GM19043 (cell line): ENCODE data around the gene TRIM40.

Experiments
- ATAC-seq: cut with Tn5 transposase; IDR thresholded peaks from one replicate; pipeline ENCODE4 v1.9.1; 2021; ENCODE audit warnings: low read depth; ENCODE audit not compliant: unreplicated experiment

Gene TRIM40

DNA sequence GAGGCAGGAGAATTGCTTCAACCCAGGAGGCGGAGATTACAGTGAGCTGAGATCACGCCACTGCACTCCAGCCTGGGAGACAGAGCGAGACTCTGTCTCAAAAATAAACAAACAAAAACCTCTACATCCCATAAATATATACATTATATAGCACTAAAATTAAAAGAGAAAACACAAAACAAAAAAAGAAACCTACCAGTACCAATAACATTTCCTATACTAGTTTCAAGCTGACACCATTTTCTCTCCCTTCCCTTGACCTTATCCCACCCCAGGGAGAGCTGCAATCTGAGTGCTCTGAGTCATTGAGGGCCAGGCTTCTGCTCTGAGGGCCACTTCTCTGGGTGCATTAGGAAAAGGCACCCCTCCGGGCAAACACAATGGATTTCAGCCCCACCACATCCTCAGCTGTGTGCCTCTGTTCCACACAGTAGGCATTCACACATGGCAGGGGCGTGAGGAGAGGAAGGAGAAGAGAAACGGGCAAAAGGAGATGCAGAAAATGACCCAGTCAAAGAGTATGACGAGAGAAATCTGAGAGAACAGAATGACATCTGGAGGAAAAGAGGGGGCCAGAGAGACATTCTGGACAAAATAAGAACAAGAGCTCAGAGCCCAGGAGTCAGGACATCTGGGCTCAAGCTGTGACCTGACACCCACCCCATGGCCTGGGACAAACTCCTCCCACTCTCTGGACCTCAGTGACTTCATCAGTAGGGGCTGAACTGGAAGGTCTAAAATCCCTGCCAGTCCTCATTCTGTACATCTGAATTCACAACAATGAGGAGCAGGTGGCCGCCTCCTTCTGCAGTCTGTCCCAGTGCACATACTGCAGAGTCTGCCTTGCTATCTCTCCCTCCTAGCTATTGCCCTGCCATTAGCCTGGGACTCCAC, 59.1 kb downstream of the TRIM40 start:
- no peak for ATAC-seq

GRCh38 chr6:30195951-30196350, 60.0 kb downstream of the TRIM40 start:
- ATAC-seq: no peak

DNA sequence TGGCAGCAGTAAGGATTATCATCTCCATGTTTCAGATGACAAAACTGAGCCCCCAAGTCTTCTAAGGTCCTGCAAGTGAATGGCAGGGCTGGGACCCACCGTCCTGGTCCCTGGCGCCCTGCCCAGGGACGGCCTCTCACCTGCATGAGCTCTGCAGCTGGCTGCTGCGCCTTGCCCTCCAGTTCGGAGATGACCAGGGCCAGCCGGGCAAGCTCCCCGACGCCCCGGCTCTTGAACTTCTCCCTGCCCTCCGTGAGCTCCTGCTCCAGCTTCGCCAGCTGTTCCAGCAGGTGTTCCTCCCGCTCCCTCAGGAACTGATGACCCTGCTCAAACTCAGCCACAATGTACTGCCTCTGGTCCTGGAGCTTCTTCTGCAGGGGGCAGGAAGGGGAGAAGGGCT, 60.4 kb downstream of the TRIM40 start:
- ATAC-seq: no peak
